HG03378 (cell line): ENCODE results near the gene RASAL2.
"Not testable (repeated sequence)": the region's sequence is repeated elsewhere in the genome, so short reads cannot be mapped to it uniquely, and the experiment has no call there.

Experiments used
- ATAC-seq: cut with Tn5 transposase; IDR thresholded peaks from one replicate; pipeline ENCODE4 v1.9.1; 2021; ENCODE audit warnings: mild to moderate bottlenecking, moderate library complexity; ENCODE audit not compliant: unreplicated experiment

Gene RASAL2

GRCh38 chr1:178151831-178152230, 57.9 kb downstream of the RASAL2 start:
- no peak for ATAC-seq

GRCh38 chr1:178155481-178156255, 61.8 kb downstream of the RASAL2 start:
- ATAC-seq = no peak

GRCh38 chr1:178160736-178161475, 67.0 kb downstream of the RASAL2 start:
- ATAC-seq = no peak

GRCh38 chr1:178161516-178161915, 67.6 kb downstream of the RASAL2 start:
- no peak for ATAC-seq

- no peak for ATAC-seq
Observed at GRCh38 chr1:178165196-178165595, 71.3 kb downstream of the RASAL2 start.

GRCh38 chr1:178166429-178167024, 72.6 kb downstream of the RASAL2 start:
- ATAC-seq = no peak

- no peak for ATAC-seq
Observed at GRCh38 chr1:178168536-178168935, 74.6 kb downstream of the RASAL2 start.

GRCh38 chr1:178169649-178170048, 75.7 kb downstream of the RASAL2 start:
- no peak for ATAC-seq

GRCh38 chr1:178172939-178173338, 79.0 kb downstream of the RASAL2 start:
- ATAC-seq = no peak

GRCh38 chr1:178174539-178174938, 80.6 kb downstream of the RASAL2 start:
- ATAC-seq = no peak

- ATAC-seq = no peak
Observed at GRCh38 chr1:178180405-178180804, 86.5 kb downstream of the RASAL2 start.

- no peak for ATAC-seq
Observed at GRCh38 chr1:178183796-178184195, 89.9 kb downstream of the RASAL2 start.

GRCh38 chr1:178188306-178188705, 94.4 kb downstream of the RASAL2 start:
- ATAC-seq = no peak

GRCh38 chr1:178189814-178190213, 95.9 kb downstream of the RASAL2 start:
- no peak for ATAC-seq

GRCh38 chr1:178190881-178191280, 97.0 kb downstream of the RASAL2 start:
- ATAC-seq = no peak

- ATAC-seq = no peak
Observed at GRCh38 chr1:178192686-178193085, 98.8 kb downstream of the RASAL2 start.

GRCh38 chr1:178196631-178197030, 102.7 kb downstream of the RASAL2 start:
- ATAC-seq = no peak

GRCh38 chr1:178202095-178202494, 108.2 kb downstream of the RASAL2 start:
- not testable (repeated sequence) for ATAC-seq

- ATAC-seq = not testable (repeated sequence)
Observed at GRCh38 chr1:178202546-178202945, 108.6 kb downstream of the RASAL2 start.

- ATAC-seq = not testable (repeated sequence)
Observed at GRCh38 chr1:178208269-178208856, 114.5 kb downstream of the RASAL2 start.

- ATAC-seq = no peak
Observed at GRCh38 chr1:178209935-178210334, 116.0 kb downstream of the RASAL2 start.
